Esophagus mucosa (tissue), 1 donor: Measurements from ENCODE around the gene FAM89B. TPM values are rescaled to one million over a fixed set of nuclear protein-coding genes. Genes with fewer than 3 reads are reported as not detected.

Source experiments
- ATAC-seq: fragments of 200-7000 bp; cut with Tn5 transposase; one replicate; pipeline ENCODE4 v1.9.1; 2020
- total RNA-seq: library from RNA; stranded (reverse); gene quantifications from one replicate; pipeline ENCODE4 v1.2.4, GENCODE V29; 2023
- donor health status: DM: yes; HTN: yes; CAD: no.

Gene FAM89B
- total RNA-seq, 1 donor from 2014 or later, result 25.9 TPM

DNA sequence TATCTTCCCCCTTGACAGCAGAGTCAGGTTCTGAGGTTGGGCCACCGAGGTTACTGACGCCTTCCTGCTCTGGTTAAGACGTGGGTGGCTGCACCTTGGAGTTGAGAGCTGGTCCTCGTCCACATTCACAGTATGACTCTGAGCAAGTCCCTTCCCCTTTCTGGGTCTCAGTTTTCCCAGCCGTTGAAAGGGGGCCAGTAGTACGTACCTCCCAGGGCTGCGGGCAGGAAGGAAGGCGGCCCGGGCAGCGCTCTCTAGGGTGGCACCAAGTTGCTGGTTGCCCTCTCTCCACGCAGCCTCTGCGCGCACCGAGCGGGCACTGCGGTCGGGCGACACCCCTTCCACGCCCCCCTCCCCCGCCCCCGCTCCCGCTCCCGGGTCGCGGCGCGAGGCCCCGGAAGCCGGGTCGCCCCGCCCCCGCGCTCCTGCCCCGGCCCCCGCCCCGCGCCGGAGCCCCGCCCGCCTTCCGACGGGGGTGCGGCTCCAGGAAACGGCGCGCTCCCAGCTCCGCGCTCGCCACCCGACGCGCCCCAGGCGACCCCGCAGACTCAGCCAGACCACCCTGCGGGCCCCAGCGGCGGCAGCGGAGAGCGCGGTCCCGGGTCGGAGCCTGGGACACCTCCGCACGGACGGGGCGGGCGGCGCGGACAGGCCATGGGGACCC is 3.4 kb downstream of the FAM89B start, which contains the start of gene EHBP1L1:
Gene EHBP1L1, plus strand, starts transcription at position 486 of the 664 bp plus-strand sequence. CDS start 250 bp downstream, outside the sequence.
- peak; percentile 25 for ATAC-seq

DNA sequence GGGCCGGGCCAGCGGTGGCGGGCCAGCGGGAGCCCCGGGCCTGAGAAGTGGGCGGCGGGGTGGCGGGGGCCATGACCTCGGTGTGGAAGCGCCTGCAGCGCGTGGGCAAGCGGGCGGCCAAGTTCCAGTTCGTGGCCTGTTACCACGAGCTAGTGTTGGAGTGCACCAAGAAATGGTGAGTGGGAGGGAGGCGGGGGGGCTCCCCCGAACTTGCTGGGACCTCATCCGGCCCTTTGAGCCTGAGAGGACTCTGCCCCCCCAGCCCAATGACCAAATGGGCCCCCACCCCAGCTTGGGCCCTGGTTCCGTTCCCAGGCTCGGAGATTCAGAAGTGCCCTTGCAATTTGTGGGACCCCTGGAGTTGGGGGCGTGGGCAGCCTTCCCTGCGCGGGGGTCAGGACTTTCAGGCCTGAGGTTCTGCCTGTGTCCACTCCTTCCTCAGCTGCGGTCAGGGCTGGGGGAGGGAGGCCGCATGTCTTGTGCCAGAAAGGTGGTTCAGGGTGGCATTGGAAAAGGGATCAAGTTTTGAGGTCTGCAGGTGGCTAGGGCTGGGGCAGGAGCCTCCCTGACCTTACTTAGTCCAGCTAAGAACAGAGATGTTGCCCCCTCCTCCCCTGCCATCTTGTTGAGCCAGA is 4.0 kb downstream of the FAM89B start:
- ATAC-seq, result no peak

DNA sequence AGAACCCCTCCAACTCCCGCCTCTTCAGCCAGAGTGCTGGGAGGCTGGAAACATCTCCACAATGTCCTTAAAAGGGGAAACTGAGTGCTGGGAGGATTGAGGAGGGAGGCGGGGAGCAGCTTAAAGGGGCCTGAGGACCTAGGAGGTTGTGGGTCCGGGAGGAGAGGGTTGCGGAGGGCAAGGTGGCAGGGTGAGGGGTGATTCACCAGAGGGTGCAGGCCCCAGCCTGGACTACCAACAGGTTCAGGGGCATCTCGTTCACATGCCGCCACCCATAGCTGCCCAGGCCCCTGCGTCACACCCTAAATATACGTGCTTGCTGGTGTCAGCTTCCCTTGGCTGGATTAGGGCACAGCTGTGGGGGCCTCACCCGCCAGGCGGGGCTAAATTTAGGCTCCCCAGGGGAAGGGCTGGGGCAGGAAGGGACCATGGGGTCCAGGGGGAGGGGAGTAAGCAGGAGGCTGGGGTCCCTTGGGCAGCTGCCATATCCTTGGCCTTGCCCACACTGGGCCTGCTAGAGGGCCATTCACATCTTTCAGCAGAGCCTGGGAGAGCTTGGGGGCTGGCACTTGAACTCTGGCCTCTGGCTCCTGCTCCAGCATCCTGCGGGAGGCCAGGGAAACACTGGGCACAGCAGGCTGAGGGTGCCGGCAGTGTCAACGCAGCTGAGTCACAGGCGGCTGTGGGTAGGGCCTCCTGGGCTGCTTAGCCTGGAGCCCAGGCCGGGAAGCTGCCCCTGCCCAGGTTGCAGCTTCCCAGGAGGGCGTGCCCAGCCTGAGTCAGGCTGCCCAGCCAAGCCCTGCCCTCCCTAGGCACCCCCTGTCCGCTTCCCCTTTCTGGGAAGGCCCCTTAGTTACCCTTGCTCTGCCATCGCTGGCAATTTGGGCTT is 4.8 kb downstream of the FAM89B start:
- ATAC-seq, result peak; percentile 74

DNA sequence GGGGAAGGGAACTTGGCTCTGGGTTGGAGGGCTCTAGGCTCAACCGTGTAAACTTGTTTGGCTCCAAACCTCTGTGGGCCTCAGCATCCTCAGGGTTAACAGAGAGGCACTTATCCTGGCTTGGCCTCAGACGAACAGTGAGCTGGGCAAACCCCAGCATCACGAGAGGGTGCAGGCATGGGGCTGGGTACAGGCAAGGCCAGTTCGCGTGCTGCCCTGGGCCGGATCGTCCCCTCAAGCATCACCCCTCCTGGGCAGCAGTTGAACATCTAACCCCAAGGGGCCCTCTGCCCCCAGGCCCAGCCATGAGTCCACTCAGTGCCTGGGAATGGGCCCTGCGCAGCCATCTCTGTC is 5.4 kb downstream of the FAM89B start:
- ATAC-seq, result no peak

DNA sequence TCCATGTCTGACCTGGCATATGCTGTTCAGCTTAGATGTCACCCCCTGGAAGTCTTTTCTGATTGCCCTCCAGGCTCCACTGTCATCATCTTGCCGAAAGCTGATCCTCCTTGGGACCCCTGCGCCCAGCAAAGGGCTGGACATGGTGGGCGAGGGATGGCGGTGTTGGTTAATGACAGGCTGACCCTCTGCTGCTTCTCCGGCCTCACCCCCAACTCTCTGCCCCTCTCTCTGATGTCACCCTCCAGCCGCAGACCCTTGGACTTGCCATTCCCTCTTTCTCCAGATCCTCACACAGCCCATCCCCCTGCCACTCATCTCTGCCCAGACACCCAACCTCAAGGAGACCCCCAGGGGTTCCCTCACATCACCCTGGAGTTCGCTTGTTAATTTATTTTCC is 5.8 kb downstream of the FAM89B start:
- no peak for ATAC-seq

DNA sequence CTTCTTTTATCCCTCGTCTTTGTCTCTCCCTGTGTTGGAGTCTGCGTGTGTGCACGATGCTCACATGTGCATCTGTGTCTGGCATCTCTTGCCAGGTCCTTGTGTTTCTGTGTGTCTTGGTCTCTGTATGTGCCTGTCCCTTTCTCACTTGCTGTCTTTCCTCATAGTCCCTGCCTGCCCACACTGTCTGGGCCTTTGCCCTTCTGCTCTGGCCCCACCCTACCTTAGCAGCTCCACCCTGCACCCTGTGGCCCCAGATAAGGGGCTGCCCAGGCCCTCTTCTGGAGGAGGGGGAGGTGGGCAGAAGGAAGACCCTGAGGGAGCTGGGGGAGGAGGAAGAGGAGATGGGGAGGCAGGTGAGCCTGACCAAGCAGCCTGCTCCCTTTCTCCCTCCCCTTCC is 6.3 kb downstream of the FAM89B start:
- no peak for ATAC-seq

DNA sequence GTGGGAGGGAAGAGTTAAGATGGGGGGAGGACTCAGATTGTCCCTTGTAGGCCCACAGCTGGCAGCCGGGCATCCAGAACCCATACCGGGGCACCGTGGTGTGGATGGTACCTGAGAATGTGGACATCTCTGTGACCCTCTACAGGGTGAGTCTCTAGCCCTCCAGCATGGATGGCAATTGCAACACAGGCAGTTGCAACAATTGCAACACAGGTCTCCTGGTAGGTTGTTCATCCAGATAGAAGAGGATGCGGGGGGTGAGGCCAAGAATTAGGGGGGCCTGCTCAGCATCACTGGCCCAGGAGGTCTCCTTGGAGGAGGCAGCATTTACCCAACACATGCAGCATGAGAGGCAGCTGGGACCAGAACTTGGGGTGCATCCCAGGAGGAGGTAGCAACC is 7.0 kb downstream of the FAM89B start:
- ATAC-seq, result no peak

DNA sequence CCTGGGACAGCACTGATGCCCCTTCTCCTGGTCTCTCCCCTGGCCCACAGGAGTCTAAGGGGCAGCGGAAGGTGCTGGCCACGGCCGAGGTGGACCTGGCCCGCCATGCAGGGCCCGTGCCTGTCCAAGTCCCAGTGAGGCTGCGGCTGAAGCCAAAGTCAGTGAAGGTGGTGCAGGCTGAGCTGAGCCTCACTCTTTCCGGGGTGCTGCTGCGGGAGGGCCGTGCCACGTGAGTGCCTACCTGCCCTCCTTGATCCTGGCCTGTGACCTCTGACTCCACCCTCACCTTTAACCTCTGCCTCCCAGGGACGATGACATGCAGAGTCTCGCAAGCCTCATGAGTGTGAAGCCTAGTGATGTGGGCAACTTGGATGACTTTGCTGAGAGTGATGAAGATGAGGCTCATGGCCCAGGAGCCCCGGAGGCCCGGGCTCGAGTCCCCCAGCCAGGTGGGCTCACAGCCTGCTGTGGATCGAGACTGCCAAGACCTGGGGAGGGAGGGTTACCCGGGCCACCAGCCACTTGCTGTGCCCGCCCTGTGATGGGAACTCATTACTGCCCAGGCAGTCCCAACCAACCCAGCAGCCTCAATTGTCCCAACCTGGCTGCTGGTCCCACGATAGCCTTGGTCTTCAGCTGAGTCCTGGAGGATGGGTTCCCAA is 7.8 kb downstream of the FAM89B start:
- no peak for ATAC-seq

DNA sequence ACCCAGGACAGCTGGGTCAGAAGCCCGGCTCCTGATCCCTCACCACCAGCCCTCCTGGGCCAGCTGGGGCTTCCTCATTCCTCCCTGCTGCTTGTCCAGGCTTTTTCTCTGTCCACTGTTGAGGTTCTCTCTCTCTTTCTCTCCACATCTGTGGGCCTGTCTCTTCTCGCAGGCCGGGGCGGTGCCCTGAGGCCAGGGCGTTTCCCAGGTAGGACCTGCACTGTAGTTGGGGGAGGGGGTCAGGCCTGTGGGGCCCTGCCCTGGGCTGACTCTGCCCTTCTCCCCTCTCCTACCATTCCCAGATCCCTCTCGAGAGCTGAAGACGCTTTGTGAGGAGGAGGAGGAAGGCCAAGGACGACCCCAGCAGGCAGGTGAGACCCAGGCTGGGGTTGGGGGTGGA is 8.4 kb downstream of the FAM89B start:
- ATAC-seq, result no peak

DNA sequence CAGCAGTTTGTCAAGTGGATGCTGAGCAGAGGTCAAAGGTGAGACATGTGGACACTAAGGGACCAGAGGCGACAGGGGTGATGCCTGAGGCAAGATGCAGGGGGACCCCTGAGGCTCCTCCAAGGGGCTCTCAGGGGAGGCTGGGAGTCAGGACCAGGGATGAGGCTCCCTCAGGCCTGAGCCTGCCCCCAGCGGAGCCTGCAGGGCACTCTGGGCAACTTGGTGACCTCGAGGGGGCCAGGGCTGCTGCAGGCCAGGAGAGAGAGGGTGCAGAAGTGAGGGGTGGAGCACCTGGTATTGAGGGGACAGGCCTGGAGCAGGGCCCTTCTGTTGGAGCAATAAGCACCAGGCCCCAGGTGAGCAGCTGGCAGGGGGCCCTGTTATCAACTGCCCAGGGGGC is 9.6 kb downstream of the FAM89B start:
- no peak for ATAC-seq

DNA sequence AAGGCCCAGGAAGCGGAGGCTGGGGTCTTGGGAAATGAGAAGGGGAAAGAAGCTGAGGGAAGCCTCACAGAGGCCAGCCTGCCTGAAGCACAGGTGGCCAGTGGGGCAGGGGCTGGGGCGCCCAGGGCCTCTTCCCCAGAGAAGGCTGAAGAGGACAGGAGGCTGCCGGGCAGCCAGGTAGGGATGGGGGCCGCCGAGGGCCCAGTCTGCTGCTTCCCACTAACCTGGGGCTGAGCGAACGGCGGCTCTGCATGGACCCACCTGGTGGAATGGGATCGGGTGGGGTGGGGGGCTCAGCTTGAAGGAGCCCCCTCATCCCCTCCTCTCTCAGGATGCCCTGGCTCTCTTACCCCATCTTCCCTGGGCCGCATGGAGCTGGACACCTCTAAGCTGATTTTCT is 11.3 kb downstream of the FAM89B start:
- no peak for ATAC-seq

DNA sequence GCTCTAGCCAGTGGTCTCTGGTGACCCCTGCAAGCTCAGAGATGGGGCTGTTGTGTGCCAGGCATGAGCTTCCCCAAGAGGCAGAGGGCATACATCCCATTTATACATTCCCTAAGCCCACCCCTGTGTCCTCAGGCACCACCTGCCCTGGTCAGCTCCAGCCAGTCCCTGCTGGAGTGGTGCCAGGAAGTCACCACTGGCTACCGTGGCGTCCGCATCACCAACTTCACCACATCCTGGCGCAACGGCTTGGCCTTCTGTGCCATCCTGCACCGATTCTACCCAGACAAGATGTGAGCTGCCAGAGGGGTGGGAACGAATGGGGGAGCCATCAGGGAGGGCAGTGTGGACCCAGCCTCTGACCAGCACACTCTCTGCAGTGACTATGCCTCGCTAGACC is 11.8 kb downstream of the FAM89B start:
- no peak for ATAC-seq

DNA sequence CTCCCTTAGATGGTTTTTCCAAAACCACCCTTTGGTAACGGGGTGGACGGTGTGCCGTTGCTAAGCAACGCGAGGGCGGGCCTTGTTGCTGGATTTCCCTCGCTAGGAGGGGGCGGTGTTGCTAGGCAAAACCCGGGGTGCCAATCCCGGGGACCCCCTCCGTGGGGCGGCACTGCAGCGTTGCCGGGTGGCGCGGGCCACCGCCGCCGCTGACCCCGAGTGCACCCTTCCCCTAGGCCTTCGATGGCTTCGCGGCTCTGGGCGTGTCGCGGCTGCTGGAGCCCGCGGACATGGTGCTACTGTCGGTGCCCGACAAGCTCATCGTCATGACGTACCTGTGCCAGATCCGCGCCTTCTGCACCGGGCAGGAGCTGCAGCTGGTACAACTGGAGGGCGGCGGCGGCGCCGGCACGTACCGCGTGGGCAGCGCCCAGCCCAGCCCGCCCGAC is 12.4 kb downstream of the FAM89B start:
- no peak for ATAC-seq

DNA sequence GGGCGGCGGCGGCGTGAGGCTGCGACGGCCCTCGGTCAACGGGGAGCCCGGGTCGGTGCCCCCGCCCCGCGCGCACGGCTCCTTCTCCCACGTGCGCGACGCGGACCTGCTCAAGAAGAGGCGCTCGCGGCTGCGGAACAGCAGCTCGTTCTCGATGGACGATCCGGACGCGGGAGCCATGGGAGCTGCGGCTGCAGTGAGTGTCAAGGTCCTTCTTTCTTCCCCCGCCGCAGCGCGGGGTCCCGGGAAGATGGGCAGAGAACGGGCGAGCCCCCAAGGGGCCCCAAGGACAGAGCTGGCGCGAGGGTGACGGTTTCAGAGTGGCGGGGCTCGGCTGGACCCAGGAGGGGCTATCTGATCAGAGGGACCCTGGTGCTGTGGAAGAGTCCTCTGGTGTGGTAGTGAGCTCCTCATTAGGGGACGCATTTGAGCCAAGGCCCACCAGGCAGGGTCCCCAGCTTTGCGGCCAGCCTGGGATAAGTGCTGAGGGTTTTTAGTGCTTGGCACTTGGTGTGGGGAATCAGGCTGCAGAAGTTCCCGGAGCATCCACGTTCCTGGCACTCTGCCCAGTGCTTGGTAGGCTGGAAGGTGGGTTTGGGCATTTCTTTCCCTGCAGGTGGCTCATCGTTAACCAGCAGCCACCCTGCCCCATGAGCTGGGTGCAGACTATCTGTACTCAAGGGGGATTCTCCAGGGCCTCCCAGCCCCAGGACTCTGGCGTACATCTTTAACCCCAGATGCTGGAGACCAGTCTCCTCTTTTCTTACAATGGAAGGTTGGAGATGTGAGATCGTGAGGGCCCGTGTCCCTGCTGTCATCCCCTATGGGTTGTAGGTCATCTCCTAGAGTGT is 13.3 kb downstream of the FAM89B start:
- ATAC-seq, result no peak

DNA sequence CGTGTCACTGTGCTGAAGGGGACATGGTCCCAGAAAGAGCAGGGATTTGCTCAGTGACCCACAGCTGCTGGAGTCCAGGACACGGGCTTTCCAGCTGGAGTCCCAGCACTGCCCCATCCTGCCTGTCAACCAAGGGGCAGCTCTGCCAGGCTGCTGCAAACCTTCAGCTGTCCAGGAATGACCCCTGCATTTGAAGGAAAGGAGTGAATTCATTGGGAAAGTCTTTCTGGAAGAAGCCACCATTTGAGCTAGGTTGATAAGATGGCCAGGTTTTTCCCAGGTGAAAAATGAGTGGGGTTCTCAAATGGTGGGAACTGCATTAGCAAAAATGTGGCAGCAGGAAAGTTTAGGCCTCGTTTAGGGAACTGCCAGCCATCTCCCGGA is 13.9 kb downstream of the FAM89B start:
- ATAC-seq, result no peak

DNA sequence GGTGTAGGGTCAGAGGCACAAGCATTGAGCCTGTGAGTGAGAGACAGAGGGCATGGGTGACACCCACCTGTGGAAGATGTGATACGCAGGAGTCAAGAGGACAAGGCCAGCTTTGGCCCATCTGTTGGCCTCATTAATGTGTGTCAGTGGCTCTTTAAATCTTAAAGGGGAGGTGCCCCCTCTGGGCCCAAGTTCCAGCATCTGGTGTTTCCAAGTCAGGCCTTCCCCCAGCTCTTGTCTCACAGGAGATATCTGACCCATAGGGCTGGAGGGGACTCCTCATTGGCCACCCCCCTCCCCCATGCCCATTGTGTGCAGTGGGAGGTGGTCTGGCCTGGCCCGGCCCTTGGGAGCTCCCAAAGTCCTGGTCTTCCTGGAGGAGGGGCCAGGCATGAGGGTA is 14.3 kb downstream of the FAM89B start:
- ATAC-seq, result no peak

DNA sequence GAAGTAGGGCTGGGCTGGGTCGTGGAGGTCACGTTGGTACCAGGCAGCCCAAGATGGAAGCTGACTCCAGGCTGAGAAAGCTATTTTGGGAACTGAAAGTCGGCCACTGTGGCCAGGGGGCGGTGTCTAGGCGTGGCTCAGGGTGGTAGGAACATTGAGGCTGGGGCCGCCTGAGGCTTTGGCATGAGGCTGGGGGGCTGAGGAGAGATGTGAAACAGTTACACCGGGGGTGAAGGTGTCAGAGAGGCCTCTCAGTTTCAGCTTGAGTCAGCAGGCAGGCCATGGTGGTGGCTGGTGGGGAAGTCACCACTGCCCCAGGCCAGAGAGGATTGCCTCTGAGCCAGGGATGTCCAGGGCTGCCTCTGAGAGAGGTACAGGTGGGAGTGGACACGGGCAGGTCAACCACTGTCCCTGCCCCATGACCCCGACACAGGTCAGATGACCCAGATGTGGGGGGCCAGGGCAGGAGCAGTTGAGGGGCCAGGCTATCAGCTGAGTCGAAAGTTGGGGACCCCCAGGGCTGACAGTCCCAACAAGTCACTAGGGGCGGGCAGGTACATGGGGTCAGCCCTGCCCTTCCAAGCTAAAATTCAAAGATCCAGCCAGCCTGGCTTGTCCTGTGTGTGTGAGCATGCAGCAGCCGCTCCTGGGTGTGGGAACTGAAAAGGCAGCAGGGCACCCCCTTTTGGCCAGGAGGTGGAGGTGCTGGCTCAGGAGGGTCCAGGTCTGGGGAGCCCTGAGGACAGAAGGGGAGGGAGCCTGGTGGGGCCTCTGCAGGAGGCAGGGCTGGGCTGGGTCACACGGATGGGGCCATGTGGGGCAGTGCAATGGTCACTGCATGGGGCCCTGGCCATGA is 16.1 kb downstream of the FAM89B start:
- ATAC-seq, result peak; percentile 58

DNA sequence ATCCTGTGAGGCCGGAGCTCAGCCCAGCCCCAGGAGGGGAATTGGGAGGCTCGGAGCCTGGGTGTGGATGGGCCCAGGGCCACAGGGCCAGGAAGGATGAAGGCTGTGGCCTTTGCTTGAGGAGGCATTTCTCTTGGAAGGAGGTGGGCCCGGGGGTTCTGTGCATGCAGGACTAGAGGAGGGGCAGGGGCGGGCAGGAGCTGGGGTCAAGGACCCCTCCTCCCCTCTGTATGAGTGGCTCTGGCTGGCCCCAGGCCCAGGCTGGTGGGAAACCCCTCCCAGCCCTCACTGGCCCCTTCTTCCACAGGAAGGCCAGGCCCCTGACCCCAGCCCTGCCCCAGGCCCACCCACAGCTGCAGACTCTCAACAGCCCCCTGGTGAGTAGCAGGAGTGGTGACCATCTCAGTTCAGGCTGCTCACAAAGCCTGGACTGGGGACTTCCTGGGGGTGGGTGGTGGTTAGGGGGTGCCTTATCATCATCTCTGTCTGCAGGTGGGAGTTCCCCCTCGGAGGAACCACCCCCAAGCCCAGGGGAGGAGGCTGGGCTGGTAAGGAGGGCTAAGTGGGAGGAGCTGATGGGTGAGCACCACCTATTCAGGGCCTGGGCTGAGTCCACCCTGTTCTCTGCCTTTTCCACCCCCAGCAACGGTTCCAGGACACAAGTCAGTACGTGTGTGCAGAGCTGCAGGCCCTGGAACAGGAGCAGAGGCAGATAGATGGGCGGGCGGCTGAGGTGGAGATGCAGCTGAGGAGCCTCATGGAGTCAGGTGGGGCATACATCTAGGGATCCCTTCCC is 17.3 kb downstream of the FAM89B start:
- ATAC-seq, result no peak

DNA sequence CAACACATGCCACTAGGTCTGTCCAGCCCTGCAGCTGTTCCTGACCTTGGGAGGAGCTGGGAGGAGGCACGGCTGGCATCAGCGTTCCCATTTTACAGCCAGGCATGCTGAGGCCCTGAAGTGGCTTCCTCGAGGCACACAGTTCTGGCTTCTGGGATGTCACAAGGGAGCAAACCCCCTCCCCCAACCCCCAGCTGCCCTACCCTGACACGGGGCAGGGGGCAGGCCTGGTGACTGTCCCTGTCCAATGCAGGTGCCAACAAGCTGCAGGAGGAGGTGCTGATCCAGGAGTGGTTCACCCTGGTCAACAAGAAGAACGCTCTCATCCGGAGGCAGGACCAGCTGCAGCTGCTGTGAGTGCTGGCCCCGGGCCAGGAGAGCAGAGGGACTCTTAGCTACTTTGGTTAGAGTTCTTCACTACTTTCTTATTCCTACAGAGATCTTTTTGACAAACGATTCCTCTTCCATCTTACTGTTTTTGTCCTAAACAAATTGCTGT is 18.0 kb downstream of the FAM89B start:
- ATAC-seq, result no peak
